ENCODE results near the gene PLK3.

The PLK3 gene

GRCh38 chr1:44853201-44853600 is 53.0 kb downstream of the PLK3 start:
- TF ChIP-seq, protein P1, sequence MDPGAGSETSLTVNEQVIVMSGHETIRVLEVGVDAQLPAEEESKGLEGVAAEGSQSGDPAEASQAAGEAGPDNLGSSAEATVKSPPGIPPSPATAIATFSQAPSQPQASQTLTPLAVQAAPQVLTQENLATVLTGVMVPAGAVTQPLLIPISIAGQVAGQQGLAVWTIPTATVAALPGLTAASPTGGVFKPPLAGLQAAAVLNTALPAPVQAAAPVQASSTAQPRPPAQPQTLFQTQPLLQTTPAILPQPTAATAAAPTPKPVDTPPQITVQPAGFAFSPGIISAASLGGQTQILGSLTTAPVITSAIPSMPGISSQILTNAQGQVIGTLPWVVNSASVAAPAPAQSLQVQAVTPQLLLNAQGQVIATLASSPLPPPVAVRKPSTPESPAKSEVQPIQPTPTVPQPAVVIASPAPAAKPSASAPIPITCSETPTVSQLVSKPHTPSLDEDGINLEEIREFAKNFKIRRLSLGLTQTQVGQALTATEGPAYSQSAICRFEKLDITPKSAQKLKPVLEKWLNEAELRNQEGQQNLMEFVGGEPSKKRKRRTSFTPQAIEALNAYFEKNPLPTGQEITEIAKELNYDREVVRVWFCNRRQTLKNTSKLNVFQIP (CRISPR knock-in tag; IDR thresholded peaks at IDR 0.05; ENCODE audit: borderline replicate concordance, low read depth) = no peak
- no peak for ATAC-seq

GRCh38 chr1:44854970-44855369 is 54.8 kb downstream of the PLK3 start:
- TF ChIP-seq TOX (CRISPR knock-in tag; IDR thresholded peaks at IDR 0.05; ENCODE audit: borderline replicate concordance) (no peak), ESRRG (CRISPR knock-in tag; IDR thresholded peaks at IDR 0.05) (no peak), CSDC2 (CRISPR knock-in tag; IDR thresholded peaks at IDR 0.05) (no peak), SNAI2 (CRISPR knock-in tag; IDR thresholded peaks at IDR 0.05) (no peak), ZNF8 (CRISPR knock-in tag; IDR thresholded peaks at IDR 0.05) (no peak), ZFP3 (CRISPR knock-in tag; IDR thresholded peaks at IDR 0.05) (no peak)
- no peak for ATAC-seq
